ENCODE results near the gene C1orf174. TPM values are rescaled to one million over a fixed set of nuclear protein-coding genes. Genes with fewer than 3 reads are reported as not detected.

The C1orf174 gene
- total RNA-seq, 1 donor = 35.3 TPM

GRCh38 chr1:3883194-3883925 lies 16.7 kb downstream of the C1orf174 start:
- no peak for DNase-seq (ENCODE audit: low read depth)
- TF ChIP-seq CTCF (IDR thresholded peaks at IDR 0.05; ENCODE audit: insufficient read depth, low read length) = no peak

GRCh38 chr1:3881193-3881480 lies 18.9 kb downstream of the C1orf174 start:
- no peak for DNase-seq (ENCODE audit: low read depth)
- TF ChIP-seq CTCF (IDR thresholded peaks at IDR 0.05; ENCODE audit: insufficient read depth, low read length) = no peak
- no peak overlapping the region for H3K4me3 ChIP-seq (ENCODE audit: low read depth, low read length)

More at GRCh38 chr1:3883194-3883925, 16.7 kb downstream of the C1orf174 start:
- no peak overlapping the region for H3K4me3 ChIP-seq (ENCODE audit: low read depth, low read length)

- DNase-seq (ENCODE audit: low read depth) = no peak
- H3K4me3 ChIP-seq (ENCODE audit: low read depth, low read length) = no peak overlapping the region
- no peak for TF ChIP-seq CTCF (IDR thresholded peaks at IDR 0.05; ENCODE audit: insufficient read depth, low read length)
These were observed 19.5 kb downstream of the C1orf174 start for GRCh38 chr1:3880429-3881192.

- DNase-seq (ENCODE audit: low read depth) = no peak
- no peak overlapping the region for H3K4me3 ChIP-seq (ENCODE audit: low read depth, low read length)
- TF ChIP-seq CTCF (IDR thresholded peaks at IDR 0.05; ENCODE audit: insufficient read depth, low read length) = no peak
These were observed 20.2 kb downstream of the C1orf174 start for GRCh38 chr1:3879787-3880428.

GRCh38 chr1:3879099-3879498 lies 21.0 kb downstream of the C1orf174 start:
- DNase-seq (ENCODE audit: low read depth) = no peak
- TF ChIP-seq CTCF (IDR thresholded peaks at IDR 0.05; ENCODE audit: insufficient read depth, low read length) = no peak

GRCh38 chr1:3876716-3877115 lies 23.4 kb downstream of the C1orf174 start:
- no peak for TF ChIP-seq CTCF (IDR thresholded peaks at IDR 0.05; ENCODE audit: insufficient read depth, low read length)
- DNase-seq (ENCODE audit: low read depth) = no peak
- H3K4me3 ChIP-seq (ENCODE audit: low read depth, low read length) = no peak overlapping the region

More at GRCh38 chr1:3879099-3879498, 21.0 kb downstream of the C1orf174 start:
- H3K4me3 ChIP-seq (ENCODE audit: low read depth, low read length) = no peak overlapping the region
